VCaP (cell line): ENCODE measurements around the gene TAS2R38.

ENCODE experiments used
- H3K27ac ChIP-seq: fragments of 450-650 bp; 2 replicates; pipeline ENCODE4 v1.5.1; 2017
- CTCF ChIP-seq: fragments of 450-650 bp; conservative IDR thresholded peaks from 2 replicates; pipeline ENCODE4 v1.5.1; 2017; ENCODE audit warnings: mild to moderate bottlenecking, moderate library complexity

TAS2R38 gene

GRCh38 chr7:141941075-141941474 is 32.5 kb downstream of the TAS2R38 start:
- no peak for TF ChIP-seq CTCF

GRCh38 chr7:141930211-141930610 is 43.4 kb downstream of the TAS2R38 start:
- TF ChIP-seq CTCF = no peak
- H3K27ac ChIP-seq = no peak overlapping the region

More at GRCh38 chr7:141941075-141941474, 32.5 kb downstream of the TAS2R38 start:
- H3K27ac ChIP-seq = no peak overlapping the region

GRCh38 chr7:141928845-141929195 is 44.8 kb downstream of the TAS2R38 start:
- TF ChIP-seq CTCF = no peak
- H3K27ac ChIP-seq = no peak overlapping the region

GRCh38 chr7:141928146-141928844 is 45.3 kb downstream of the TAS2R38 start:
- TF ChIP-seq CTCF = no peak
- H3K27ac ChIP-seq = no peak overlapping the region
